MM.1S (cell line): ENCODE data around the gene PTPRR.

Experiments used
- DNase-seq: peaks from one replicate; pipeline ENCODE4 v3.0.0-alpha.2; 2015
- H2AFZ ChIP-seq: fragments of 300-600 bp; sonication (generic); 2 replicates; pipeline ENCODE4 v1.6.0; 2016; ENCODE audit warnings: antibody characterized with exemption, low read length
- H3F3A ChIP-seq: fragments of 300-600 bp; sonication (generic); 2 replicates; pipeline ENCODE4 v1.6.1; 2016; ENCODE audit warnings: mild to moderate bottlenecking, antibody characterized with exemption, low read length, moderate library complexity, mixed read lengths; ENCODE audit not compliant: insufficient read depth
- H3K27ac ChIP-seq: fragments of 300-600 bp; sonication (generic); 2 replicates; pipeline ENCODE4 v1.5.1; 2016; ENCODE audit warnings: mild to moderate bottlenecking, low read length
- H3K27me3 ChIP-seq: fragments of 300-600 bp; sonication (generic); replicated peaks from 2 replicates; pipeline ENCODE4 v1.6.0; 2016; ENCODE audit warnings: low read length; ENCODE audit not compliant: insufficient read depth
- H3K36me3 ChIP-seq: fragments of 300-600 bp; sonication (generic); replicated peaks from 2 replicates; pipeline ENCODE4 v1.6.1; 2016; ENCODE audit warnings: mild to moderate bottlenecking, low read length, mixed read lengths; ENCODE audit not compliant: insufficient read depth
- H3K4me1 ChIP-seq: fragments of 300-600 bp; sonication (generic); 2 replicates; pipeline ENCODE4 v1.6.1; 2016; ENCODE audit warnings: low read length, mixed read lengths
- H3K4me2 ChIP-seq: fragments of 300-600 bp; sonication (generic); 2 replicates; pipeline ENCODE4 v1.6.0; 2016; ENCODE audit warnings: low read depth, low read length
- H3K4me3 ChIP-seq: fragments of 300-600 bp; sonication (generic); 2 replicates; pipeline ENCODE4 v1.5.1; 2016; ENCODE audit warnings: low read length, mixed read lengths
- H3K79me2 ChIP-seq: fragments of 300-600 bp; sonication (generic); 2 replicates; pipeline ENCODE4 v1.6.1; 2016; ENCODE audit warnings: mixed run types, low read length, mixed read lengths
- H3K9ac ChIP-seq: fragments of 300-600 bp; sonication (generic); 2 replicates; pipeline ENCODE4 v1.6.1; 2016; ENCODE audit warnings: low read length, mixed read lengths
- H3K9me2 ChIP-seq: fragments of 300-600 bp; sonication (generic); replicated peaks from 2 replicates; pipeline ENCODE4 v1.6.1; 2016; ENCODE audit warnings: mild to moderate bottlenecking, low read length, mixed read lengths; ENCODE audit not compliant: insufficient read depth
- H3K9me3 ChIP-seq: fragments of 300-600 bp; sonication (generic); replicated peaks from 2 replicates; pipeline ENCODE4 v1.6.1; 2016; ENCODE audit warnings: mild to moderate bottlenecking, low read length, mixed read lengths; ENCODE audit not compliant: insufficient read depth
- H4K20me1 ChIP-seq: fragments of 300-600 bp; sonication (generic); 2 replicates; pipeline ENCODE4 v1.6.1; 2016; ENCODE audit warnings: mild to moderate bottlenecking, low read length, moderate library complexity, mixed read lengths; ENCODE audit not compliant: insufficient read depth
- EZH2 ChIP-seq: fragments of 300-600 bp; sonication (generic); optimal IDR thresholded peaks from 2 replicates; pipeline ENCODE3; 2017; ENCODE audit warnings: low read depth, mild to moderate bottlenecking, antibody characterized with exemption, low read length, mixed read lengths
- EZH2phosphoT487 ChIP-seq: fragments of 300-600 bp; sonication (generic); IDR thresholded peaks from 2 replicates; pipeline ENCODE4 v1.6.1; 2018; ENCODE audit warnings: antibody characterized with exemption, low read length
- TF ChIP-seq, protein P1 (sequence below): fragments of 300-600 bp; sonication (generic); IDR thresholded peaks from 2 replicates; pipeline ENCODE4 v1.5.1; 2016; ENCODE audit warnings: antibody characterized with exemption, low read length, mixed read lengths

The PTPRR gene

DNA sequence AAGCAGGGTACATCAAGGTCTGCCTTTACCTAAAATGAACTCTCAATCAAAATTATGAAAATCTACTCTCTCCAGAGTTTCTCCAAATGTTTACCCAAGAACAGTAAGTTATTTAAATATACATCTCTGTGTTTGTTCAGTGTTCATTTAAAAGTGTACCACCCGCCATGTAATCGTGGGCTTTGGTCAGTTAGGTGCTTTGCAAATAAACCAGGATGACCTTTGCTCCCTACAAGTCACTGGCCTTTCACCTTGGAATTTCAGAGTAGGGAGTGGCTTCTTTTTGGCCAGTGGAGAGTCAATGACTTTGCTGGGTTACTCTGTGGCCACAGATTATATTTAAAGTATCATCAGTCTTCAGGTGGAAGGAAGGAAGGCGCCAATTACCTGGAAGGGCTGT lies 208.7 kb downstream of the PTPRR start:
- Histone ChIP-seq H3K9me2 (no peaks in the 10 kb centered on the region), H3K27ac (no peak overlapping the region), H3K4me3 (no peak overlapping the region), H3F3A (no peaks in the 10 kb centered on the region), H3K79me2 (no peaks in the 10 kb centered on the region), H3K27me3 (no peaks in the 10 kb centered on the region), H2AFZ (no peak overlapping the region), H3K4me2 (no peak overlapping the region), H3K9ac (no peak overlapping the region), H4K20me1 (no peaks in the 10 kb centered on the region), H3K36me3 (no peaks in the 10 kb centered on the region), H3K4me1 (no peaks in the 10 kb centered on the region), H3K9me3 (no peaks in the 10 kb centered on the region)
- DNase-seq, result no peak
- TF ChIP-seq EZH2phosphoT487 (no peak), EZH2 (no peak)
- TF ChIP-seq, protein P1, sequence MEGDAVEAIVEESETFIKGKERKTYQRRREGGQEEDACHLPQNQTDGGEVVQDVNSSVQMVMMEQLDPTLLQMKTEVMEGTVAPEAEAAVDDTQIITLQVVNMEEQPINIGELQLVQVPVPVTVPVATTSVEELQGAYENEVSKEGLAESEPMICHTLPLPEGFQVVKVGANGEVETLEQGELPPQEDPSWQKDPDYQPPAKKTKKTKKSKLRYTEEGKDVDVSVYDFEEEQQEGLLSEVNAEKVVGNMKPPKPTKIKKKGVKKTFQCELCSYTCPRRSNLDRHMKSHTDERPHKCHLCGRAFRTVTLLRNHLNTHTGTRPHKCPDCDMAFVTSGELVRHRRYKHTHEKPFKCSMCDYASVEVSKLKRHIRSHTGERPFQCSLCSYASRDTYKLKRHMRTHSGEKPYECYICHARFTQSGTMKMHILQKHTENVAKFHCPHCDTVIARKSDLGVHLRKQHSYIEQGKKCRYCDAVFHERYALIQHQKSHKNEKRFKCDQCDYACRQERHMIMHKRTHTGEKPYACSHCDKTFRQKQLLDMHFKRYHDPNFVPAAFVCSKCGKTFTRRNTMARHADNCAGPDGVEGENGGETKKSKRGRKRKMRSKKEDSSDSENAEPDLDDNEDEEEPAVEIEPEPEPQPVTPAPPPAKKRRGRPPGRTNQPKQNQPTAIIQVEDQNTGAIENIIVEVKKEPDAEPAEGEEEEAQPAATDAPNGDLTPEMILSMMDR, result no peak

GRCh38 chr12:70709022-70709421 lies 211.5 kb downstream of the PTPRR start:
- TF ChIP-seq EZH2 (no peak), EZH2phosphoT487 (no peak)
- TF ChIP-seq, protein P1, result no peak
- Histone ChIP-seq H3K36me3 (no peaks in the 10 kb centered on the region), H3F3A (no peaks in the 10 kb centered on the region), H2AFZ (no peak overlapping the region), H3K9me3 (no peaks in the 10 kb centered on the region), H3K9ac (no peak overlapping the region), H3K9me2 (no peaks in the 10 kb centered on the region), H3K27ac (no peak overlapping the region), H3K4me2 (no peak overlapping the region), H3K79me2 (no peaks in the 10 kb centered on the region), H3K27me3 (no peaks in the 10 kb centered on the region), H3K4me3 (no peak overlapping the region), H3K4me1 (no peaks in the 10 kb centered on the region), H4K20me1 (no peaks in the 10 kb centered on the region)
- no peak for DNase-seq

- Histone ChIP-seq H3K9me2 (no peaks in the 10 kb centered on the region), H3F3A (no peaks in the 10 kb centered on the region), H3K9me3 (no peaks in the 10 kb centered on the region), H3K4me2 (no peak overlapping the region), H3K27ac (no peak overlapping the region), H4K20me1 (no peaks in the 10 kb centered on the region), H3K4me3 (no peak overlapping the region), H3K9ac (no peak overlapping the region), H3K4me1 (no peaks in the 10 kb centered on the region), H2AFZ (no peak overlapping the region), H3K79me2 (no peaks in the 10 kb centered on the region), H3K36me3 (no peaks in the 10 kb centered on the region), H3K27me3 (no peaks in the 10 kb centered on the region)
- no peak for DNase-seq
- no peak for TF ChIP-seq EZH2phosphoT487
- no peak for TF ChIP-seq EZH2
- TF ChIP-seq, protein P1, result no peak
These were observed 213.9 kb downstream of the PTPRR start for GRCh38 chr12:70706611-70707010.
